ENCODE results near the gene ZBTB20.

- TF ChIP-seq JUND (IDR thresholded peaks at IDR 0.05) (no peak), CTCF (IDR thresholded peaks at IDR 0.05) (peak; percentile 21; the same call in 1 of the 2 replicates), REST (IDR thresholded peaks at IDR 0.05; ENCODE audit: low read depth, low read length) (no peak), ZBTB33 (IDR thresholded peaks at IDR 0.05; ENCODE audit: borderline replicate concordance, low read depth) (no peak), RAD21 (IDR thresholded peaks at IDR 0.05; ENCODE audit: low read length) (peak; percentile 23; the same call in 1 of the 2 replicates), FOXM1 (IDR thresholded peaks at IDR 0.05; ENCODE audit: low read depth) (no peak), MAX (IDR thresholded peaks at IDR 0.05; ENCODE audit: low read depth) (no peak), CHD2 (IDR thresholded peaks at IDR 0.05; ENCODE audit: low read length, partially characterized antibody) (no peak), USF2 (IDR thresholded peaks at IDR 0.05; ENCODE audit: borderline replicate concordance, low read depth, low read length) (no peak), SIN3A (IDR thresholded peaks at IDR 0.05; ENCODE audit: borderline replicate concordance, low read depth, low read length) (no peak), EZH2phosphoT487 (IDR thresholded peaks at IDR 0.05; ENCODE audit: borderline replicate concordance, low read depth) (no peak), POLR2AphosphoS5 (IDR thresholded peaks at IDR 0.05; ENCODE audit: low read depth, low read length) (no peak), TAF1 (IDR thresholded peaks at IDR 0.05; ENCODE audit: borderline replicate concordance, low read depth, low read length) (no peak)
Measured at GRCh38 chr3:114597012-114597411, 550.1 kb downstream of the ZBTB20 start.

All from SK-N-SH (cell line).